HL-60/S4 treated with phorbol 12-myristate 13-acetate at 8.2 ng/mL for 4 days and 3 days (cell line): Measurements from ENCODE around the gene L3MBTL1.

Experiments used
- in situ Hi-C: fragments of 300-500 bp; cut with MboI; formaldehyde crosslinking; loops from 2 replicates; pipeline ENCODE4 v1.15.0; 2022; ENCODE audit warnings: low sequenced_read_pairs

The L3MBTL1 gene

GRCh38 chr20:43534016-43534415 is 26.5 kb downstream of the L3MBTL1 start:
- in situ Hi-C loops, result loop anchor here (25.0 kb wide), 1 partner anchor 553 kb away; no protein-coding TSS in a partner anchor

- in situ Hi-C loops, result loop anchor here (25.0 kb wide), 1 partner anchor 552 kb away; no protein-coding TSS in a partner anchor
Observed at GRCh38 chr20:43534791-43535350, 27.4 kb downstream of the L3MBTL1 start.

GRCh38 chr20:43535370-43536004 is 28.0 kb downstream of the L3MBTL1 start:
- in situ Hi-C loops, result loop anchor here (25.0 kb wide), 1 partner anchor 552 kb away; no protein-coding TSS in a partner anchor

GRCh38 chr20:43536041-43536816 is 28.7 kb downstream of the L3MBTL1 start:
- in situ Hi-C loops, result loop anchor here (25.0 kb wide), 1 partner anchor 551 kb away; no protein-coding TSS in a partner anchor

GRCh38 chr20:43536817-43537440 is 29.4 kb downstream of the L3MBTL1 start:
- in situ Hi-C loops, result loop anchor here (25.0 kb wide), 1 partner anchor 550 kb away; no protein-coding TSS in a partner anchor

GRCh38 chr20:43537921-43538877 is 30.7 kb downstream of the L3MBTL1 start:
- in situ Hi-C loops, result loop anchor here (25.0 kb wide), 1 partner anchor 549 kb away; no protein-coding TSS in a partner anchor

GRCh38 chr20:43538878-43539700 is 31.6 kb downstream of the L3MBTL1 start:
- in situ Hi-C loops, result loop anchor here (25.0 kb wide), 1 partner anchor 548 kb away; no protein-coding TSS in a partner anchor

GRCh38 chr20:43539975-43540672 is 32.6 kb downstream of the L3MBTL1 start:
- in situ Hi-C loops, result loop anchor here (25.0 kb wide), 1 partner anchor 547 kb away; no protein-coding TSS in a partner anchor

- in situ Hi-C loops, result loop anchor here (25.0 kb wide), 1 partner anchor 547 kb away; no protein-coding TSS in a partner anchor
Observed at GRCh38 chr20:43540673-43541060, 33.2 kb downstream of the L3MBTL1 start.

GRCh38 chr20:43541214-43541613 is 33.7 kb downstream of the L3MBTL1 start:
- in situ Hi-C loops, result loop anchor here (25.0 kb wide), 1 partner anchor 546 kb away; no protein-coding TSS in a partner anchor

- in situ Hi-C loops, result loop anchor here (25.0 kb wide), 1 partner anchor 545 kb away; no protein-coding TSS in a partner anchor
Observed at GRCh38 chr20:43542161-43542560, 34.7 kb downstream of the L3MBTL1 start.

- in situ Hi-C loops, result loop anchor here (25.0 kb wide), 1 partner anchor 545 kb away; no protein-coding TSS in a partner anchor
Observed at GRCh38 chr20:43542674-43543073, 35.2 kb downstream of the L3MBTL1 start.

- in situ Hi-C loops, result loop anchor here (25.0 kb wide), 1 partner anchor 544 kb away; no protein-coding TSS in a partner anchor
Observed at GRCh38 chr20:43543138-43543537, 35.6 kb downstream of the L3MBTL1 start.

GRCh38 chr20:43544501-43544900 is 37.0 kb downstream of the L3MBTL1 start:
- in situ Hi-C loops, result loop anchor here (25.0 kb wide), 1 partner anchor 543 kb away; no protein-coding TSS in a partner anchor

GRCh38 chr20:43545837-43546578 is 38.5 kb downstream of the L3MBTL1 start:
- in situ Hi-C loops, result loop anchor here (25.0 kb wide), 1 partner anchor 541 kb away; no protein-coding TSS in a partner anchor

- in situ Hi-C loops, result loop anchor here (25.0 kb wide), 1 partner anchor 539 kb away; no protein-coding TSS in a partner anchor
Observed at GRCh38 chr20:43548273-43548880, 40.9 kb downstream of the L3MBTL1 start.
